CD4-positive, alpha-beta T cell treated with Interleukin-10 for 1 hour (primary cell): ENCODE results near the gene SNRPN.
"Not testable (repeated sequence)": the region's sequence is repeated elsewhere in the genome, so short reads cannot be mapped to it uniquely, and the experiment has no call there.

ENCODE experiments used
- DNase-seq: peaks from one replicate; pipeline ENCODE4 v3.0.0-alpha.2; 2020

SNRPN gene

DNA sequence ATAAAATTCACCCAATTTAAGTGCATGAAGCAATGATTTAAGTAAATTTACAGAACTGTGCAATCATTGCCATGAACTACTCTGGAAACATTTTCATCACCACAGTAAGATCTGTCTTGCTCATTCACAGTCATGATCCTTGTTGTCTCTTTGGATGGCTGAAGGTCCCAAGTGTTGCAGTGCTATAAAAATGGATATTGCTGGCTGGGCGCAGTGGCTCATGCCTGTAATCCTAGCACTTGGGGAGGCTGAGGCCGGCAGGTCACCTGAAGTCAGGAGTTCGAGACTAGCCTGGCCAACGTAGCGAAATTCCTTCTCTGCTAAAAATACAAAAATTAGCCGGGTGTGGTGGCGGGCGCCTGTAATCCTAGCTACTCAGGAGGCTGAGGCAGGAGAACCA, 17.0 kb downstream of the SNRPN start:
- no peak for DNase-seq

DNA sequence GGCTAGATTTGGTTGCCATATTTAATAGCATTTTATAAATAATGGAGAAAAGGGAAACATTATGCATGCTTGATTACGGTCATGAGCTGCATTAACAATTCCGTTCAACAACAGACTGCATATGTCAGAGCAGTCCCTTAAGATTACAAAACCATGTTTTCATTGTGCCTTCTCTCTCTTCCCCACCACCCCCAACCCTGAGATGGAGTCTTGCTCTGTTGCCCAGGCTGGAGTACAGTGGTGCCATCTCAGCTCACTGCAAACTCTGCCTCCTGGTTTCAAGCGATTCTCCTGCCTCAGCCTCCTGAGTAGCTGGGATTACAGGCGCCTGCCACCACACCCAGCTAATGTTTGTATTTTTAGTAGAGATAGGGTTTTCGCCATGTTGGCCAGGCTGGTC, 17.9 kb downstream of the SNRPN start:
- DNase-seq: not testable (repeated sequence)

DNA sequence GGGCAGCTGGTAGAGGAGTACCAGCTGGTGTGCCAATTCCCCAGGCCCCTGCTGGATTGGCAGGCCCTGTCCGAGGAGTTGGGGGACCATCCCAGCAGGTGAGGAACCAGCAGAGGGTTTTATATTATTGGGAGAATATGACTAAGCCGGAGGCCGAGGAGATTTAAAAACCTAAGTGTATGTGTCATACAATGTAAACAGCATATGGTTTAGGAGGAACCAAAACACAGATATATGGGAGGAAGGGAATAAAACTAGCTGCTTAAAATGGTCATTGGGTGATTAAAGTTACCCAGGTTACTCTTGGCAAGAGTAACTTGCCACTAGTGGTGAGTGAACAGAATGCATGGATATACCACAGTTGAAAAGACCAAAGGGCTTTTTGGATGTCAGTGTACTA, 22.1 kb downstream of the SNRPN start:
- DNase-seq: no peak

DNA sequence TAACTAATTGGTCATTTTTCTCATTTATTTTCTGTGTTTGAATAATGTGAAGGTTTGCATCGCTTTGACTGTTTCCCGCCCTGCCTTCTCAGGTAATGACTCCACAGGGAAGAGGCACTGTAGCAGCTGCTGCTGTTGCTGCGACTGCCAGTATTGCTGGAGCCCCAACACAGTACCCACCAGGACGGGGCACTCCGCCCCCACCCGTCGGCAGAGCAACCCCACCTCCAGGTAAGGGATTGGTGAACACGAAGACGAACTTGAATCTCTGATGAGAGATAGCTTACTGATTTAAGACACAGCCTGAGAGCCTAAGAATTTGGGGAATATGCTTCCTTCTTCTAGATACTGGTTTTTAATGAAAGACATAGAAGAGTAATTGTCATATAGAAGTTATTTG, 22.9 kb downstream of the SNRPN start:
- no peak for DNase-seq

DNA sequence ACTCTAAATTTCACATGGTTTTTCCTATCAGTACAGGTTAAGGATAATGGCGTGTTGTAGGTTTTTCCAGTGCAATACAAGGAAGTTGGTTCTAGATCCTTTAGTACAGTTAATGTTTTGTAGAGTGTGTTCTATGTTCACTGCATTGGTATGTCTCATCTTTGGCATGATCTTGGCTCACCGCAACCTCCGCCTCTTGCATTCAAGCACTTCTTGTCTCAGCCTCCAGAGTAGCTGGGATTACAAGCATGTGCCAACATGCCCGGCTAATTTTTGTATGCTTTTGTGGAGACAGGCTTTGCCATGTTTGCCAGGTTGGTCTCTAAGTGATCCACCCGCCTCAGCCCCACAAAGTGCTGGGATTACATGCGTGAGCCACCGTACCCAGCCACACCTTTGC, 30.4 kb downstream of the SNRPN start:
- DNase-seq: no peak

GRCh38 chr15:24986653-24987052, 31.9 kb downstream of the SNRPN start:
- no peak for DNase-seq

- DNase-seq: no peak
These were observed 64.6 kb downstream of the SNRPN start for GRCh38 chr15:25019434-25019833.

- no peak for DNase-seq
These were observed 67.4 kb downstream of the SNRPN start for GRCh38 chr15:25022233-25022632.
